Endothelial cell of umbilical vein (primary cell): Measurements from ENCODE around the gene TYK2.

Experiments
- EZH2 ChIP-seq: IDR thresholded peaks from 2 replicates; pipeline ENCODE4 v1.6.1; 2012; ENCODE audit warnings: borderline replicate concordance, low read depth, mild to moderate bottlenecking, moderate library complexity, low read length, inconsistent platforms; ENCODE audit not compliant: severe bottlenecking
- FOS ChIP-seq: IDR thresholded peaks from 2 replicates; pipeline ENCODE4 v1.6.1; 2011; ENCODE audit warnings: mild to moderate bottlenecking, low read length, moderate library complexity, borderline replicate concordance; ENCODE audit not compliant: insufficient read depth
- MAX ChIP-seq: IDR thresholded peaks from 2 replicates; pipeline ENCODE4 v1.6.1; 2011; ENCODE audit not compliant: insufficient read depth, insufficient read length
- MYC ChIP-seq: IDR thresholded peaks from one replicate; pipeline ENCODE4 v1.6.1; 2011; ENCODE audit warnings: mild to moderate bottlenecking, low read depth, low read length
- POLR2A ChIP-seq: IDR thresholded peaks from 2 replicates; pipeline ENCODE4 v1.6.1; 2012; ENCODE audit warnings: low read depth, mild to moderate bottlenecking, control low read depth, low read length
- POLR2AphosphoS5 ChIP-seq: IDR thresholded peaks from 2 replicates; pipeline ENCODE4 v1.6.1; 2012; ENCODE audit warnings: low read depth, mild to moderate bottlenecking, control low read depth, low read length, moderate library complexity; ENCODE audit not compliant: insufficient read depth
- TF ChIP-seq, protein P1 (sequence below), 2 donors: IDR thresholded peaks; 1 replicate in 1 of 2; 2 replicates in 1 of 2; pipeline ENCODE4 v1.5.1; 2011; ENCODE audit warnings: low read length in 2 of 2, mild to moderate bottlenecking in 2 of 2, moderate library complexity in 2 of 2, control low read depth in 1 of 2, inconsistent platforms in 1 of 2, low read depth in 1 of 2; ENCODE audit not compliant: insufficient read depth in 1 of 2; ENCODE audit errors: extremely low read depth in 1 of 2

- TF ChIP-seq POLR2A (no peak), MYC (no peak), MAX (no peak), FOS (no peak), EZH2 (no peak), POLR2AphosphoS5 (no peak)
- TF ChIP-seq, protein P1, sequence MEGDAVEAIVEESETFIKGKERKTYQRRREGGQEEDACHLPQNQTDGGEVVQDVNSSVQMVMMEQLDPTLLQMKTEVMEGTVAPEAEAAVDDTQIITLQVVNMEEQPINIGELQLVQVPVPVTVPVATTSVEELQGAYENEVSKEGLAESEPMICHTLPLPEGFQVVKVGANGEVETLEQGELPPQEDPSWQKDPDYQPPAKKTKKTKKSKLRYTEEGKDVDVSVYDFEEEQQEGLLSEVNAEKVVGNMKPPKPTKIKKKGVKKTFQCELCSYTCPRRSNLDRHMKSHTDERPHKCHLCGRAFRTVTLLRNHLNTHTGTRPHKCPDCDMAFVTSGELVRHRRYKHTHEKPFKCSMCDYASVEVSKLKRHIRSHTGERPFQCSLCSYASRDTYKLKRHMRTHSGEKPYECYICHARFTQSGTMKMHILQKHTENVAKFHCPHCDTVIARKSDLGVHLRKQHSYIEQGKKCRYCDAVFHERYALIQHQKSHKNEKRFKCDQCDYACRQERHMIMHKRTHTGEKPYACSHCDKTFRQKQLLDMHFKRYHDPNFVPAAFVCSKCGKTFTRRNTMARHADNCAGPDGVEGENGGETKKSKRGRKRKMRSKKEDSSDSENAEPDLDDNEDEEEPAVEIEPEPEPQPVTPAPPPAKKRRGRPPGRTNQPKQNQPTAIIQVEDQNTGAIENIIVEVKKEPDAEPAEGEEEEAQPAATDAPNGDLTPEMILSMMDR (IDR thresholded peaks at IDR 0.05; ENCODE audit: extremely low read depth in 1 of 2, insufficient read depth in 1 of 2, low read depth in 1 of 2, low read length in 2 of 2) = no peak
Observed at GRCh38 chr19:10309423-10309822, 70.9 kb downstream of the TYK2 start, which contains the start of gene ZGLP1.
